ENCODE data around the gene VSIR.

DNA sequence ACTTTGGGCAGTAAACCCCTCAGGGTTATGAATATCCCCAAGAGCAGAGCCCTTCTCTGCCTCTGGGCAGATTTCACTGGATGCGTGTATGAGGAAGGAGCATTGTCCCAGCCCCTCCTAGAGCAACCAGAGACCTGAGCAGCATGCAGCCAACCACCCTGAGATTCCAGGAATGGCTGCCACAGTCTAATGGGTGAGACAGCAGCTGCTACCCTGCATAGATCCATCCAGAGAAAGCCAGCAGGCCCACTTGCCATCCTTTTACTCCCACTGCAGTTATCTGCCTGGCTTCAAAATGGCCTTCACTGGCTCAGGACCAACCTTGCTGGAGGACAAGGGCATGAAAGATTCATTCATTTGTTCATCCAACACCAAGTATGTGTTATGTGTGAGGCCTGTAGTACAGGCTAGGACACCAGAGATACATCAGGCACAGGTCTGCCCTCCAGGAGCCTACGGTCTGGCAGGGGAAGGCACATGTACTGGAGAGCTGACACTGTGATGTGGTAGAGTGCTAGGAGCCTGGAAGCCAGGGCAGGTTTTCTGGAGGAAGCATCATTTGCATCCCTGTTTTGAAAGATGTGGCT is 27.6 kb downstream of the VSIR start:
- TF ChIP-seq POLR2A (IDR thresholded peaks at IDR 0.05; ENCODE audit: borderline replicate concordance, extremely low read depth, insufficient read depth, insufficient read length) (no peak), POLR2AphosphoS5 (IDR thresholded peaks at IDR 0.05; ENCODE audit: low read depth, low read length) (no peak), REST (IDR thresholded peaks at IDR 0.05; ENCODE audit: low read depth) (no peak), EZH2 (IDR thresholded peaks at IDR 0.05) (no peak), SRF (IDR thresholded peaks at IDR 0.05; ENCODE audit: low read depth) (no peak), RAD21 (IDR thresholded peaks at IDR 0.05; ENCODE audit: low read depth) (no peak), CEBPB (IDR thresholded peaks at IDR 0.05; ENCODE audit: low read depth) (no peak), YY1 (IDR thresholded peaks at IDR 0.05; ENCODE audit: extremely low read depth, insufficient replicate concordance, low read depth, low read length) (no peak), SIN3A (IDR thresholded peaks at IDR 0.05; ENCODE audit: low read depth) (no peak), FOSL1 (IDR thresholded peaks at IDR 0.05; ENCODE audit: low read depth) (no peak), TCF7L2 (IDR thresholded peaks at IDR 0.05; ENCODE audit: borderline replicate concordance, extremely low read depth, insufficient read depth, insufficient read length) (no peak)
- TF ChIP-seq, protein P1, sequence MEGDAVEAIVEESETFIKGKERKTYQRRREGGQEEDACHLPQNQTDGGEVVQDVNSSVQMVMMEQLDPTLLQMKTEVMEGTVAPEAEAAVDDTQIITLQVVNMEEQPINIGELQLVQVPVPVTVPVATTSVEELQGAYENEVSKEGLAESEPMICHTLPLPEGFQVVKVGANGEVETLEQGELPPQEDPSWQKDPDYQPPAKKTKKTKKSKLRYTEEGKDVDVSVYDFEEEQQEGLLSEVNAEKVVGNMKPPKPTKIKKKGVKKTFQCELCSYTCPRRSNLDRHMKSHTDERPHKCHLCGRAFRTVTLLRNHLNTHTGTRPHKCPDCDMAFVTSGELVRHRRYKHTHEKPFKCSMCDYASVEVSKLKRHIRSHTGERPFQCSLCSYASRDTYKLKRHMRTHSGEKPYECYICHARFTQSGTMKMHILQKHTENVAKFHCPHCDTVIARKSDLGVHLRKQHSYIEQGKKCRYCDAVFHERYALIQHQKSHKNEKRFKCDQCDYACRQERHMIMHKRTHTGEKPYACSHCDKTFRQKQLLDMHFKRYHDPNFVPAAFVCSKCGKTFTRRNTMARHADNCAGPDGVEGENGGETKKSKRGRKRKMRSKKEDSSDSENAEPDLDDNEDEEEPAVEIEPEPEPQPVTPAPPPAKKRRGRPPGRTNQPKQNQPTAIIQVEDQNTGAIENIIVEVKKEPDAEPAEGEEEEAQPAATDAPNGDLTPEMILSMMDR (IDR thresholded peaks at IDR 0.05 in 2 of 3, conservative IDR thresholded peaks at IDR 0.05 in 1 of 3; ENCODE audit: borderline replicate concordance in 1 of 3, insufficient read depth in 1 of 3, low read depth in 2 of 3, low read length in 2 of 3): no peak
- TF ChIP-seq, protein P2, sequence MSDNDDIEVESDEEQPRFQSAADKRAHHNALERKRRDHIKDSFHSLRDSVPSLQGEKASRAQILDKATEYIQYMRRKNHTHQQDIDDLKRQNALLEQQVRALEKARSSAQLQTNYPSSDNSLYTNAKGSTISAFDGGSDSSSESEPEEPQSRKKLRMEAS (IDR thresholded peaks at IDR 0.05): no peak

All from HCT116 (cell line).